Testis (tissue), 3 donors: ENCODE results near the gene CCDC9B. TPM values are rescaled to one million over a fixed set of nuclear protein-coding genes. Genes with fewer than 3 reads are reported as not detected.

Experiments used
- DNase-seq: peaks from one replicate; pipeline ENCODE4 v3.0.0-alpha.2; 2019
- H3K27ac ChIP-seq, 2 donors: fragments of 200-600 bp; sonication (generic); one replicate each; pipeline ENCODE4 v1.5.1; 2019
- H3K27me3 ChIP-seq: fragments of 200-600 bp; sonication (generic); one replicate; pipeline ENCODE4 v1.5.1; 2019
- H3K36me3 ChIP-seq: fragments of 200-600 bp; sonication (generic); one replicate; pipeline ENCODE4 v1.5.1; 2017; ENCODE audit warnings: low read depth; ENCODE audit errors: missing control alignments
- H3K4me1 ChIP-seq: fragments of 200-600 bp; sonication (generic); one replicate; pipeline ENCODE4 v1.5.1; 2019
- H3K4me3 ChIP-seq, 2 donors: fragments of 200-600 bp; sonication (generic); one replicate each; pipeline ENCODE4 v1.5.1; 2017 to 2019
- H3K9me3 ChIP-seq: fragments of 200-600 bp; sonication (generic); one replicate; pipeline ENCODE4 v1.5.1; 2017
- CTCF ChIP-seq, 3 experiments: fragments of 450-650 bp in 2 of 3; fragments of 200-600 bp in 1 of 3; sonication (generic) in 1 of 3; IDR thresholded peaks; one replicate each; pipeline ENCODE4 v1.5.1; 2016 to 2019; ENCODE audit warnings: antibody characterized with exemption in 3 of 3, mild to moderate bottlenecking in 2 of 3, moderate library complexity in 1 of 3
- POLR2A ChIP-seq: fragments of 450-650 bp; IDR thresholded peaks from one replicate; pipeline ENCODE4 v1.6.1; 2017; ENCODE audit warnings: antibody characterized with exemption, mild to moderate bottlenecking, moderate library complexity
- WGBS, 2 donors: methylation state at CpG; one replicate each; pipeline ENCODE4 v1.1.5; 2018; 5-methylcytosine and 5-hydroxymethylcytosine counted together
- intact Hi-C: fragments of 100-400 bp; cut with DNase I; formaldehyde crosslinking; loops from one replicate; pipeline ENCODE4 v1.15.1; 2023; ENCODE audit warnings: low total_unique reads
- polyA plus RNA-seq: library from polyadenylated mRNA; stranded (reverse); fragments of 350-450 nt; fragmentation: Illumina TruSeq; extraction: RNeasy Lipid Tissue Mini Kit (QIAGEN cat#74804); gene quantifications from one replicate; pipeline ENCODE4 v1.2.3, GENCODE V29; 2014; ENCODE audit warnings: low read depth, low replicate concordance; ENCODE audit not compliant: insufficient read depth
- total RNA-seq, 2 donors: library from RNA; depleted of rRNA; stranded (reverse); fragments of >200 nt; gene quantifications; one replicate each; pipeline ENCODE4 v1.2.3, GENCODE V29; 2016

CCDC9B gene
- total and polyA plus RNA-seq, 3 donors from 2014 or later: 20.4 to 38.9 (median 36.8) TPM

GRCh38 chr15:40333922-40334492 is 6.7 kb downstream of the CCDC9B start:
- 66 to 79% methylated on average over 8 to 12 of the region's 12 CpGs for WGBS, 2 donors
- H3K4me1 ChIP-seq: peaks cover 39% of the 10 kb centered on the region
- H3K4me3 ChIP-seq: no peak overlapping the region
- H3K36me3 ChIP-seq: no peaks in the 10 kb centered on the region
- no peaks in the 10 kb centered on the region for H3K27me3 ChIP-seq
- DNase-seq: peak; percentile 50
- H3K27ac ChIP-seq: peak overlapping the region in 1 of 2 donors; percentile 63
- no peak for TF ChIP-seq CTCF (IDR thresholded peaks at IDR 0.05)
- no peak for TF ChIP-seq POLR2A
- no peaks in the 10 kb centered on the region for H3K9me3 ChIP-seq
- intact Hi-C loops: no loop called here

DNA sequence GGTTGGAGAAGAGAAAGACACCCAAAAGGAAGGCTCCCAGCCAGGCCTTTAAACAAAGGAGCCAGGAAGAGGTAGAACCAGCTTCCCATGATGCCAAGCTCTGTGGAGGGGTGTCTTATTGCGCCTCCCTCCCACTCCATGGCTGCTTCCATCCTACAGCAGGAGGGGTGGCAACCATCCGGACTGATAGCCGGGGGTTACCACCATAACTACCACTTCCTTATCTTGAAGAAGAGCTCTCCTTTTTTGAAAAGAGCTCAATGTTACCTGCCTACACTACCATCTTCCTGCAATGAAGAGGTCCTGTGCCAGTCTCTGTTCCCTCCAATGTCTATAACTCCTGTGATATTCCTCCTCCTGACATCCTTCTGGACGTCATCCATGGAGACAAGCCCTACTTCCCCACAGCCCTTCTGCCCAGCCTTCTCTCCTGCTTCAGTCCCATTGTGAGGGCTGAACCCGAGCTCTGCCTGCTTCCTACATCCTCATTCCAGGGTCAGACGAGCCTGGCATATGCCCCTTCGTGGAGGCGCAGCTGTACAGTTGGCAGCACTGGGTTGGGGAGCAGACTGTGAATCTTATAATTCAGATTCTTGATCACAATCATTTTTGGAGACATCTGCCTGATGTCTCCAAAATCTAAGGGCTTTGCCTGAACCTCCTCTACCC is 8.5 kb downstream of the CCDC9B start:
- no peaks in the 10 kb centered on the region for H3K27me3 ChIP-seq
- H3K27ac ChIP-seq: no peak overlapping the region
- H3K9me3 ChIP-seq: no peaks in the 10 kb centered on the region
- WGBS, 2 donors: 78 to 87% methylated on average over 8 of the region's 8 CpGs
- TF ChIP-seq CTCF (IDR thresholded peaks at IDR 0.05) (no peak), POLR2A (no peak)
- peaks cover 22% of the 10 kb centered on the region for H3K4me1 ChIP-seq
- no peak overlapping the region for H3K4me3 ChIP-seq
- intact Hi-C loops: no loop called here
- no peaks in the 10 kb centered on the region for H3K36me3 ChIP-seq
- DNase-seq: no peak

- peaks cover 19% of the 10 kb centered on the region for H3K4me1 ChIP-seq
- TF ChIP-seq POLR2A (no peak), CTCF (IDR thresholded peaks at IDR 0.05) (no peak)
- no peak overlapping the region for H3K27ac ChIP-seq
- no peaks in the 10 kb centered on the region for H3K9me3 ChIP-seq
- DNase-seq: no peak
- H3K4me3 ChIP-seq: no peak overlapping the region
- no peaks in the 10 kb centered on the region for H3K36me3 ChIP-seq
- H3K27me3 ChIP-seq: no peaks in the 10 kb centered on the region
- intact Hi-C loops: no loop called here
- WGBS, 2 donors: 91 to 93% methylated on average over 7 of the region's 7 CpGs
Measured at GRCh38 chr15:40331637-40332036, 9.1 kb downstream of the CCDC9B start.

GRCh38 chr15:40331026-40331425 is 9.7 kb downstream of the CCDC9B start:
- no peaks in the 10 kb centered on the region for H3K36me3 ChIP-seq
- H3K4me1 ChIP-seq: peaks cover 21% of the 10 kb centered on the region
- no peaks in the 10 kb centered on the region for H3K9me3 ChIP-seq
- no peak for DNase-seq
- intact Hi-C loops: no loop called here
- WGBS, 2 donors: 97 to 98% methylated on average over 7 of the region's 7 CpGs
- TF ChIP-seq CTCF (IDR thresholded peaks at IDR 0.05): no peak
- TF ChIP-seq POLR2A: no peak
- no peak overlapping the region for H3K4me3 ChIP-seq
- no peak overlapping the region for H3K27ac ChIP-seq
- H3K27me3 ChIP-seq: no peaks in the 10 kb centered on the region
